ENCODE measurements around the gene BLOC1S4.
"Not testable (repeated sequence)": the region's sequence is repeated elsewhere in the genome, so short reads cannot be mapped to it uniquely, and the experiment has no call there.

The BLOC1S4 gene

GRCh38 chr4:6754481-6755087, 38.6 kb downstream of the BLOC1S4 start:
- peaks cover 2% of the 10 kb centered on the region for H3K4me1 ChIP-seq (ENCODE audit: control insufficient read depth, insufficient read depth, low read length, unreplicated experiment)
- no peak overlapping the region for H3K4me3 ChIP-seq (ENCODE audit: low read depth, low read length)
- H3K79me2 ChIP-seq (ENCODE audit: control insufficient read depth, insufficient read depth, low read length, unreplicated experiment) = no peaks in the 10 kb centered on the region
- no peak overlapping the region for H2AFZ ChIP-seq (ENCODE audit: low read length, unreplicated experiment)
- H3K27me3 ChIP-seq (ENCODE audit: insufficient read depth, low read length) = no peaks in the 10 kb centered on the region
- H3K27ac ChIP-seq (ENCODE audit: low read depth, low read length) = no peak overlapping the region
- no peaks in the 10 kb centered on the region for H3K36me3 ChIP-seq (ENCODE audit: insufficient read depth, low read length)

GRCh38 chr4:6755088-6755753, 39.2 kb downstream of the BLOC1S4 start:
- Histone ChIP-seq H3K4me3 (ENCODE audit: low read depth, low read length) (no peak overlapping the region), H3K36me3 (ENCODE audit: insufficient read depth, low read length) (no peaks in the 10 kb centered on the region), H2AFZ (ENCODE audit: low read length, unreplicated experiment) (no peak overlapping the region), H3K4me1 (ENCODE audit: control insufficient read depth, insufficient read depth, low read length, unreplicated experiment) (no peaks in the 10 kb centered on the region), H3K79me2 (ENCODE audit: control insufficient read depth, insufficient read depth, low read length, unreplicated experiment) (no peaks in the 10 kb centered on the region), H3K27ac (ENCODE audit: low read depth, low read length) (no peak overlapping the region), H3K27me3 (ENCODE audit: insufficient read depth, low read length) (no peaks in the 10 kb centered on the region)

- H3K27me3 ChIP-seq (ENCODE audit: insufficient read depth, low read length); H2AFZ ChIP-seq (ENCODE audit: low read length, unreplicated experiment); H3K4me3 ChIP-seq (ENCODE audit: low read depth, low read length); H3K79me2 ChIP-seq (ENCODE audit: control insufficient read depth, insufficient read depth, low read length, unreplicated experiment); H3K4me1 ChIP-seq (ENCODE audit: control insufficient read depth, insufficient read depth, low read length, unreplicated experiment); H3K36me3 ChIP-seq (ENCODE audit: insufficient read depth, low read length); H3K27ac ChIP-seq (ENCODE audit: low read depth, low read length): not testable (repeated sequence)
Observed at GRCh38 chr4:6756345-6756744, 40.4 kb downstream of the BLOC1S4 start.

GRCh38 chr4:6758728-6759127, 42.8 kb downstream of the BLOC1S4 start:
- H3K4me1 ChIP-seq (ENCODE audit: control insufficient read depth, insufficient read depth, low read length, unreplicated experiment) = no peaks in the 10 kb centered on the region
- H3K27me3 ChIP-seq (ENCODE audit: insufficient read depth, low read length) = no peaks in the 10 kb centered on the region
- no peaks in the 10 kb centered on the region for H3K79me2 ChIP-seq (ENCODE audit: control insufficient read depth, insufficient read depth, low read length, unreplicated experiment)
- no peak overlapping the region for H3K27ac ChIP-seq (ENCODE audit: low read depth, low read length)
- no peak overlapping the region for H2AFZ ChIP-seq (ENCODE audit: low read length, unreplicated experiment)
- H3K36me3 ChIP-seq (ENCODE audit: insufficient read depth, low read length) = no peaks in the 10 kb centered on the region
- no peak overlapping the region for H3K4me3 ChIP-seq (ENCODE audit: low read depth, low read length)

- Histone ChIP-seq H3K4me3 (ENCODE audit: low read depth, low read length) (no peak overlapping the region), H2AFZ (ENCODE audit: low read length, unreplicated experiment) (no peak overlapping the region), H3K4me1 (ENCODE audit: control insufficient read depth, insufficient read depth, low read length, unreplicated experiment) (no peaks in the 10 kb centered on the region), H3K27ac (ENCODE audit: low read depth, low read length) (no peak overlapping the region), H3K79me2 (ENCODE audit: control insufficient read depth, insufficient read depth, low read length, unreplicated experiment) (no peaks in the 10 kb centered on the region), H3K27me3 (ENCODE audit: insufficient read depth, low read length) (no peaks in the 10 kb centered on the region), H3K36me3 (ENCODE audit: insufficient read depth, low read length) (no peaks in the 10 kb centered on the region)
Observed at GRCh38 chr4:6760865-6761264, 44.9 kb downstream of the BLOC1S4 start.

GRCh38 chr4:6761649-6762615, 46.0 kb downstream of the BLOC1S4 start:
- Histone ChIP-seq H3K27me3 (ENCODE audit: insufficient read depth, low read length) (no peaks in the 10 kb centered on the region), H3K27ac (ENCODE audit: low read depth, low read length) (no peak overlapping the region), H2AFZ (ENCODE audit: low read length, unreplicated experiment) (no peak overlapping the region), H3K4me3 (ENCODE audit: low read depth, low read length) (no peak overlapping the region), H3K36me3 (ENCODE audit: insufficient read depth, low read length) (no peaks in the 10 kb centered on the region), H3K4me1 (ENCODE audit: control insufficient read depth, insufficient read depth, low read length, unreplicated experiment) (no peaks in the 10 kb centered on the region), H3K79me2 (ENCODE audit: control insufficient read depth, insufficient read depth, low read length, unreplicated experiment) (no peaks in the 10 kb centered on the region)

- Histone ChIP-seq H3K27me3 (ENCODE audit: insufficient read depth, low read length) (no peaks in the 10 kb centered on the region), H3K4me1 (ENCODE audit: control insufficient read depth, insufficient read depth, low read length, unreplicated experiment) (peaks cover 9% of the 10 kb centered on the region), H3K4me3 (ENCODE audit: low read depth, low read length) (no peak overlapping the region), H2AFZ (ENCODE audit: low read length, unreplicated experiment) (no peak overlapping the region), H3K79me2 (ENCODE audit: control insufficient read depth, insufficient read depth, low read length, unreplicated experiment) (no peaks in the 10 kb centered on the region), H3K27ac (ENCODE audit: low read depth, low read length) (no peak overlapping the region), H3K36me3 (ENCODE audit: insufficient read depth, low read length) (no peaks in the 10 kb centered on the region)
Observed at GRCh38 chr4:6763330-6763851, 47.4 kb downstream of the BLOC1S4 start.

GRCh38 chr4:6764976-6765620, 49.1 kb downstream of the BLOC1S4 start:
- H3K79me2 ChIP-seq (ENCODE audit: control insufficient read depth, insufficient read depth, low read length, unreplicated experiment) = no peaks in the 10 kb centered on the region
- H3K4me3 ChIP-seq (ENCODE audit: low read depth, low read length) = no peak overlapping the region
- H3K27me3 ChIP-seq (ENCODE audit: insufficient read depth, low read length) = no peaks in the 10 kb centered on the region
- H3K4me1 ChIP-seq (ENCODE audit: control insufficient read depth, insufficient read depth, low read length, unreplicated experiment) = peaks cover 14% of the 10 kb centered on the region
- H2AFZ ChIP-seq (ENCODE audit: low read length, unreplicated experiment) = no peak overlapping the region
- no peak overlapping the region for H3K27ac ChIP-seq (ENCODE audit: low read depth, low read length)
- H3K36me3 ChIP-seq (ENCODE audit: insufficient read depth, low read length) = no peaks in the 10 kb centered on the region

- Histone ChIP-seq H3K27me3 (ENCODE audit: insufficient read depth, low read length) (no peaks in the 10 kb centered on the region), H3K79me2 (ENCODE audit: control insufficient read depth, insufficient read depth, low read length, unreplicated experiment) (no peaks in the 10 kb centered on the region), H3K4me3 (ENCODE audit: low read depth, low read length) (no peak overlapping the region), H2AFZ (ENCODE audit: low read length, unreplicated experiment) (no peak overlapping the region), H3K36me3 (ENCODE audit: insufficient read depth, low read length) (no peaks in the 10 kb centered on the region), H3K4me1 (ENCODE audit: control insufficient read depth, insufficient read depth, low read length, unreplicated experiment) (peaks cover 14% of the 10 kb centered on the region), H3K27ac (ENCODE audit: low read depth, low read length) (no peak overlapping the region)
Observed at GRCh38 chr4:6765703-6766102, 49.7 kb downstream of the BLOC1S4 start.
